Left lobe of liver (tissue), 2 donors: Measurements from ENCODE around the gene CIB4. TPM values are rescaled to one million over a fixed set of nuclear protein-coding genes. Genes with fewer than 3 reads are reported as not detected.

Source experiments
- ATAC-seq: fragments of 200-7000 bp; cut with Tn5 transposase; one replicate; pipeline ENCODE4 v1.9.1; 2020; ENCODE audit warnings: mild to moderate bottlenecking, moderate library complexity
- DNase-seq: peaks from one replicate; pipeline ENCODE4 v3.0.0-alpha.2; 2020; ENCODE audit warnings: low spot score
- total RNA-seq: library from RNA; stranded (reverse); gene quantifications from one replicate; pipeline ENCODE4 v1.2.1, GENCODE V29; 2021
- donor health status: DM: no; HTN: no; CAD: no; lungs with moderate emphysema.
- donor health status: DM: no; HTN: yes; CAD: no.

The CIB4 gene
- total RNA-seq, 1 donor from 2014 or later = not detected

DNA sequence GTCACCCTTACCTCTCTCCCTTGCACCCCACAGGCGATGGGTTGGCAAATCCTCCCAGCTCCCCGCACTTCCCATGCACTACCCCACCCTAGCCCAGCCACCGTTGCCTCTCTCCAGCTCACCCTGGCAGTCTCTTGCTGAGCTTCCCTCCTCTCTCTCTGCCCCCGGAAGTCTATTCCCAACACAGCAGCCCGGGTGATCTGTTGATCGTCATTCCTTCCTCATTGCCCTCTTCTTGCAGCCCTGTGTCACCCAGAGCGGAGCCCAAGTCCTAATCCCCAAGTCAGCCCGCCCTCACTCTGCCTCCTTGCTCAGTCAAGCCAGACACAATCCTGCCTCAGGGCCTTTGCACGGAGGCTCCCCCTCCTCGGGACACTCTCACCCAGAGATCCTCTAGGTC, 55.2 kb downstream of the CIB4 start:
- ATAC-seq (no peak), DNase-seq (no peak)

DNA sequence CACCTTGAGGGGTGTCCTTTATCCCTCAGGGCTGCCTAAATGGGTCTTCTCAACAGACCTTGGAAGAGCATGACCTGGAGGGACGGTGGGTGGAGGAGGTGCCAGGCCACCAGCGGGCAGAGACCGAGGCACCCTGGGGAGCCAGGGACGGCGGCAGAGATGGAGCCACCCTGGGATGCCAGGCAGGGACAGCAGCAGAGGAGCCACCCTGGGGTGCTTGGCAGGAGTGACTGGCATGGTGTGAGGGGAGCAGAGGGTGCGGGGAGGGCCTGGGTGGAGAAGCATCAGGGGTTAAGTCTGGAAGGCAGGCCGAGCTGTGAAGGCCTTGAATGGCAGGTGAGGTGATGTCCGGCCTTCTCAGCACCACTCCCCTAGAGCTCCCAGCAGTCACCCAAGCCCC, 56.1 kb downstream of the CIB4 start:
- DNase-seq (no peak), ATAC-seq (no peak)

DNA sequence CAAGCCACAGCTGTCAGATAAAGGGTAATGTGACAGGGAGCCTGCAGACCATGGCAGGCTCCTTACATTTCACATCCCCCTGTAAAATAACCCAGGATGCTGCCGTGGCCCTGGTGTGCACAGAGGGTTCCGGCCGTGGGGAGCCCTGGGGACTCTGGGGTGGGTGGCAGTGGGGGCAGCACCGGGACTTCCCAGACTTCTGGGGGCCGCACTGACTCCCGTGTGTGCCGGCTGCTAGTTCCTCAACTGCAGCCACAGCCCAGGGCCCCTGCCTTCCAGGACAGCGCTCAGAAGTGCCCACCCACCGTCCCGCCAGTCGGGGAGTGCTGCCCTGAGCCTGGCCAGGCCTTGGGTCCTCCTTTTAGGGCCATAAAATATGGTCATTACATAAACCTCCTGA, 56.5 kb downstream of the CIB4 start:
- DNase-seq (no peak), ATAC-seq (no peak)

DNA sequence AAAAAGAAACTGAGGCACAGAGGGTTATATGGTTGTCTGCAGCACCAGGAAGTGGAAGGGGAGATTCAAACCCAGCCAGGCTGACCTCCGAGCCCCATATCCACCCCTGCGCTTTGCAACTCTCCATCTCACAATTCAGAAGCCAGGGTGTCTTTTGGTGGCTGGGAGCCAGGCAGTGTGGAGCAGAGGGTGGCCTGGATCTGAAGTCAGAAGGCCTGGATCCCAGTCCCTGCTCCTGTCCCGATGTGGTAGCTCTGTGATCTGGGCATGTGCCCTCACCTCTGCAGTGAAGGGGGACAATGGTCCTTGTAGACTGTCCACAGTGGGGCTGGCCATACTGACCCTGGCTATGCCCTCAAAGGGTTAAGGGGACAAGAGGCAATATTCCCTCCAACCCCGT, 57.0 kb downstream of the CIB4 start:
- no peak for ATAC-seq
- no peak for DNase-seq

DNA sequence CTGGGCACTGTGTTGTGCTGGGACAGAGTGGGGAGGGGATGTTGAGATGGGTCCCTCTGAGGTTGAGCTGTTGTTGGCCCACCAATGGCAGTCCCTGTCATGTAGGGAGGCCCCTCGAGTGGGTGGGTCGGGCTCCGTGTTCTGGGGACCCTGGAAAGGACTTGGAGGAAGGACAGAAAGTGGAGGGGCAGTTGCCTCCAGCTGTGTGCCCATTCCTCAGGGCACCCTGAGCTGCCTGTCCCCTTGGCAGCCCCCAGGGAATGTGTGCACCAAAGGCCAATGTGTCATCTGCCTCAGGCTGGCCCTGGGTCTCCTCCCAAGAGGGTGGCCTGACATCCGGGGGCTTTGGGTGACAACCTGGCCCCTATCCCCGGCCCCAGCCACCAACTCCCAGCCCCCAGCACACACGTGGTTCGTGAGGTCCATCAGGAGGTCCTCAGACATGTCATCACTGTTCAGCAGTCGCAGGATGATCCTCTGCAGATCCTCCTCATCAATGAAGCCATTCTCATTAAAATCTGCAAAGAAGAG, 57.7 kb downstream of the CIB4 start:
- ATAC-seq = no peak
- no peak for DNase-seq

DNA sequence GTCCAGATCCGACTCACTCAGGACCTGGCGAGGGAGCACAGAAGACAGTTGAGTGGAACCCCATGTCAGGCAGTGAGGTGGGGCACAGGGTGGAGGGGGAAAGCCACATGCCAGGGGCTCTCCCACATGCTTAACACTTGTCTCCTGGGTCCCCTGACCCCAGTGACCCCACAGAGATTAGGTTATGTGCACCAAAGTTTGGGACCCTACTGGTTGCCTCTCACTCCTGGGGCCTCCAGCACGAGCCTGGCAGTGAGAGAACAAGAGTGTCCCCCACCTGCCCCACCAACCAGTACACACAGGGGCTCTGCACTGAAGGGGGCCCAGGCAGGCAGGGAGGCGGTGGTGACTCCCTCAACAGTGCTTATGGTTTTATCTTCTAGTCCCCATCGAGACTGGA, 58.3 kb downstream of the CIB4 start:
- ATAC-seq (no peak), DNase-seq (no peak)

DNA sequence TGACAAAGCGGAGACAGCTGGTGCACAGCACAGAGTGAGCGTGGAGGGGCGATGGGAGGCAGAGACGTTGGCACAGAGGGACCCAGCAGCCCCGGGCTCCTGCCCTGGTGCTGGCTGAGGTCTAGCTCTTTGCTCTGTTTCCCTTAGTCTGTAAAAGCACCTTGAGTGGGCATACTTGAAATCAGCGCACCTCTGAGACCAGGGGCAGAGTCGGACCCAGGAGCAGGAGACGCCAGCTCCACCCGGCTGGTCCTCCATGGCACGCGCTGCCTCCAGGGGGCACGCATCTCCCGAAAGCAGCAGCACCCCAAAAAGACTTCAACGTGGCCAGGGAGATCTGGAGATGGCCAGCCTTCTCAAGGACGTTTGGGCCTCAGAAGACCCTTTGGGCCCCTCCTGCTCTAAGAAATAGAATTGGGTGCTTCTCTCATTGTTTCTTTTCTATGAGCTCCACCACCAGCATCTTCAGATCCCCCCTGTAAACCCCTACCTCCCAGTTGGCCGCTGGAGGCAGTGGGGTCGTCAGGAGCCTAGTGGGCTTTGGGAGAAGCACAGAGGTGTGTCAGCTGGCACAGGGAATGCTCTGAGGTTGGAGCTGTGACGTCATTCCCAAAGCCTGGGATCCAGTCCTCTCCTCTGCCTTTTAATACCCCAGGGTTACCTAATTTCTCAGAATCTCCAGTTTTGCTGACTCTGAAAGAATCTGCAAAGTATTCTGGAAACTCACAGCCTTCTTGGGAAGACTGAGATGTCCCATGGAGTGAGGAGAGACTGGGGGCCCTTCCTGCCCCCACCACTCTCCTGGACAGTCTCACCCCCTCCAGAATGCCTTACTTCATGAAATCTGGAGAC, 58.9 kb downstream of the CIB4 start:
- no peak for DNase-seq
- ATAC-seq = no peak

DNA sequence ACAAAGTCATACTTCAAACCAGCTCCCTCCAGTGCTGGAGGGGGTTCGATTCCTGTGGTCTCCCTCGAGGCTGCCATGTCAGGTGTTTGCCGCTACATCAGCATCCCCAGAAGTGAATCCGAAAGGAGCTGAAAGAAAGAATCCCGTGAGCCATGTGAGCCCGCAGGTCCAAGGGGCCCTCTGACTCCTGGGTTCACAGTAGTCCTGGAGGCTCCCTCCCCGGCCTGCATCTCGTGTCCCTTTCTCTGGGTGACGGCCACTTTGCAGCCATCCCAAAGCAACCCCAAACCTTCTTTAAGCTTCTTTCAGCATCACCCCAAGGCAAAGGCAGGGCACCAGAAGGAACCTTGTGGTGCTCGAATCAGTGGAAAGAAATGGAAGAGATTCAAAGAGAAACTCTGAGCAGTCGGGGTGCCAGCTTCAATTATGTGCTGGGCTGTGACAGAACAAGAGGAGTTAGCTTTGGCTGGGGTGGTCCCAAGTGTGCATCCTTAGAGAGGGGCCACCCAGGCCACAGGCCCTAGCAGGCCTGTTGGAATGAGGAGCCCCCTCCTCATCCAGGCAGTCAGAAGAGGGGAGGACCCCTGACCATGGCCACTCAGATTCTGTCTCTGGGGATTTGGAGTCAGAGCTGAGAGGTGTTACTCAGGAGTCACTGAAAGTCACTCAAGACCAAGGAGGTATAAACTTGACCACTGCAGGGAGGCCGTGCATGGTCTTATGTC, 59.7 kb downstream of the CIB4 start:
- ATAC-seq (no peak), DNase-seq (no peak)

DNA sequence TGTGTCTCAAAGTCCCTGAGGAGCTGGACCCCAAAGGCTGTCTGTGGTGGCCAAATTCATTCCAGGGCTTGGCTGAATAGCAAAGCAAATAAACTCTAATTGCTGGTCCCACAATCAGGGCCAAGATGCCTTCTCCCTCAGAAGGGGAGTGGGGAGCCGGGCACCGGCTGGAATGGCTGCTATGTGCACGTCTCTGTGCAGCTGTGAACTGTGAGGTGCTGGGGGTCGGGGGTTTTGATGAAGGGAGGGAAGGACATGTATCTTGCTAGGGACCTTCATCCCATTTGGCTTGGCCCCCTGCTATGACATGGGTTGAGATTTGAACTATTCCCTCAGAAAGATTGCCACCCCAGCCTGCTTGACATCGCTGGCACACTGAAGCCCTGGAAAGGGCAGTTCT, 60.4 kb downstream of the CIB4 start:
- ATAC-seq (no peak), DNase-seq (no peak)

DNA sequence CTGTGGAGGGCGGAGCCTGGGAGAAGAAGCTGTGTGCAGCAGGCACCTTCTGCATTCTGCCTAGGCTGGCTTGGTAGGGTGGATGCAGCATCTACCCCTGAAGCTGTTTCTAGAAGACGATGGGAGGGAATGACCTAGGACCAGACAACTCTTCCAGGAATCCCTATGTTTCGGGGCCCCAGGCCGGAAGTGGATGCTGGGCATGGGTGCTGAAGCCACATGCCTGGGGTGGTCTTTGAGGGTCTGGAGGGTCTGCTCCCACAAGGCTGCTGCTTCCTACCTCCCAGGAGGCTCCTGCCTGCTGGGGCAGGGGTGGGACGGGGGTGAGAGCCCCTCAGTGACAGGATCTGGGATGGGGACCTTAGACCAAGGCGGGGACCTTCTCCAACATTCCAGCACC, 61.0 kb downstream of the CIB4 start:
- no peak for DNase-seq
- ATAC-seq = no peak

DNA sequence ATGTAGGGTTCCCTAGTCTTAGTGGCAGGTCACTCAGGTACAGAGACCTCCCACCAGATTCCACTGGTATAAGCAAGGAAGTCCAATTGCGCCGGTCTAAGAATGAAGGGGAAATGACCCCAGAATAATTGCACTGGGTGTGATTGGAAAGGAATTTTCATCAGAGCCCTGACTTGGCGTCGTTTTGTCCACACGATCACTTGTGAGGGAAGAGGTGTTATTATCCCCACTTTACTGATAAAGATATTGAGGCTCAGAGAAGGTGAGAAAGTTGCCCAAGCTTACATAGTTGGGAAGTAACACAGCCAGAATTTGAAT, 61.5 kb downstream of the CIB4 start:
- DNase-seq (no peak), ATAC-seq (no peak)

DNA sequence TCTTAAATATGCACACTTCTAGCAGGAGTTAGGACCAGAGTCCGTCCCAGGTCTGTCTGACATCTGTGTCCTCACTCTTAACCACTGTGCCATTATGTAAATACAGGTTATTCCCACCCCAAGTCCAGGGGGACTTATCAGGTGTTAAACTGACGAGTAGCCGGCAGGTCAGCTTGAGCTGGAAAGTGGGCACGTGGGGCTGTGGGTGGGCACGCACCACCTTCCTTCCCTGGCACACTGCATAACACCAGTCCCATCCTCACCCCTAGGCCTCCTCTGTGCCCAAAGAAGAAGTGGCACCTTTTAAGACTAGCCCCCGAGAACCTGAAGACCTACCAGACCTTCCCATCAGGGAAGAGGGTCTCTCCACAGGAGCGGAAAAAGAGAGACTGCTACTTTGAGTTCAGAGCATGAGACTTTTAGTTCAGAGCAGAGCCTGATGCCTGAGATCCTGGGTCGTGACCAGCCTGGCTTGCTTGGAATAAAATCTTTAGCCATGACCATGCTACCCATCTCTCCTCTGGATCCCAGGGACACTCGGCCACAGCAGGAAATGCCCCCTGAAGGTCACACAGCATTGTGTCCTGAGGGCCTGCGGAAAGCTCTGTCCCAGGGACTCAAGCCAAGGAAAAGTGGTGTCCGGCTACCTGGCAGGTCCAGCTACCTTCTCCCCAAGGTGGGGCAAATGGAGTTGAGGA, 62.0 kb downstream of the CIB4 start:
- ATAC-seq (no peak), DNase-seq (no peak)

DNA sequence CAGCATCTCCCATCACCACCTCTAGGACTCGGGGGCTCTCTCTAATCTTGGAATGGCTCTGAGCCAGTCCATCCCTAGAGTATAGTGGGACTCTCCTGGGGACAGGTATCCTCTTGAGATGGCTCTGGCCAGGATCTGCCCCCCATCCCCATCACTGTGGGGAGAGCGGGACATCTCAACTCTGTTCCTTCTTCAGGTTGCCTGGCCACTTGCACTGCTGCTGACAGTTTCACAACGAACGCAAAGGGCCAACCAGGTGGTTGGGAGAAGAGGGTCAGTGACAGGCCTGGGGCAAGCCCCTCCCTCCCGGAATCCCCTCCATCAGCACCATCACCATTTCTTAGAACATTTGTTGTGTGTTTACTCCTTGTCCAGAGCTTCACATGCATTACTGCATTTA, 62.6 kb downstream of the CIB4 start:
- DNase-seq (no peak), ATAC-seq (no peak)

DNA sequence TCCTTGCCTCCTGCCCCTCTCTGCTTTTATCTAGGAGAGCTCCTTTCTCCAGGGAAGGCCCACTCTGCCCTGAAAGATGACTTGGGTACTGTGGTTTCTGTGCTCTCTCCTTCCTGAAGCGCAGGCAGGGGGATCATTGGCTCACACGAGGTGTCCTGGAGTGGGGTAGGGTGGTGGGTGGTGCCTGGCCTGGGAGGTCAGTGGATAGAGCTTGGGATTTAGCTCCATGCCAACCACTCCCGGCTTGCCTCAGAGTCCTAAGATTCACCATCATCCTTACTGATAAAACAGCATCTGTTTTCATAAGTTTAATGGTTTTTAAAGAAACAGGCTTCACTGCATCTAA, 63.1 kb downstream of the CIB4 start:
- ATAC-seq (no peak), DNase-seq (no peak)

DNA sequence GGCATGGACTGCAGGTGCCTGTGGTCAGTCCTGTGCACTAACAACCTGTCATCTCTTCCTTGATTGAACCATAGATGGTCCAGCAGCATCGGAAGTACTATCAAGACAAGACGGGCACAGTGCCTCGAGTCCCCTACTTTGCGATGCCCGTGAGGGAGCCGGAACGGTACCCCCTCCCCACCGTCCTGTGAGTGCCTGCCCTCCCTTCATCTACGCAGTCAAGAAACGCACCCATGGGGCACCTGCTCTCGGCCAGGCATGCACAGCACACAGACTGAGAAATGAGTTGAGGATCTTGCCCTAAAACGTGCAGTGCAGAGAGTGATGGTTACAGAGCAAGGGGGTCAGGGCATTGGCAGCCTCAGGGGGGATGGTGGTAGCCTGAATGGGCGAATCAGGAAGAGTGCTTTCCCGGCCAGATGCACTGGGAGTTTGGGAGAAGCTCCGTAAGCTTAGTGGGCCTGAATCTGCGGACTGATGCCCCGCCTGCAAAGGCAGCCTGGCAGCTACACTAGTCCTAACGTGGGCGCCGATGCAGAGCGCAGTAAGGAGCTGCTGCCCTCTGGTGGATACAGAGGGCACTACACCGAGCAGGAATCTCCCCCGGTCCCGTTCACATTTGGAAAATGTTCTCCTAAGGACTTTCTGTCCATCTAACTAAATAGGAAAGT, 63.6 kb downstream of the CIB4 start:
- ATAC-seq = peak; percentile 97
- peak; percentile 61 for DNase-seq

DNA sequence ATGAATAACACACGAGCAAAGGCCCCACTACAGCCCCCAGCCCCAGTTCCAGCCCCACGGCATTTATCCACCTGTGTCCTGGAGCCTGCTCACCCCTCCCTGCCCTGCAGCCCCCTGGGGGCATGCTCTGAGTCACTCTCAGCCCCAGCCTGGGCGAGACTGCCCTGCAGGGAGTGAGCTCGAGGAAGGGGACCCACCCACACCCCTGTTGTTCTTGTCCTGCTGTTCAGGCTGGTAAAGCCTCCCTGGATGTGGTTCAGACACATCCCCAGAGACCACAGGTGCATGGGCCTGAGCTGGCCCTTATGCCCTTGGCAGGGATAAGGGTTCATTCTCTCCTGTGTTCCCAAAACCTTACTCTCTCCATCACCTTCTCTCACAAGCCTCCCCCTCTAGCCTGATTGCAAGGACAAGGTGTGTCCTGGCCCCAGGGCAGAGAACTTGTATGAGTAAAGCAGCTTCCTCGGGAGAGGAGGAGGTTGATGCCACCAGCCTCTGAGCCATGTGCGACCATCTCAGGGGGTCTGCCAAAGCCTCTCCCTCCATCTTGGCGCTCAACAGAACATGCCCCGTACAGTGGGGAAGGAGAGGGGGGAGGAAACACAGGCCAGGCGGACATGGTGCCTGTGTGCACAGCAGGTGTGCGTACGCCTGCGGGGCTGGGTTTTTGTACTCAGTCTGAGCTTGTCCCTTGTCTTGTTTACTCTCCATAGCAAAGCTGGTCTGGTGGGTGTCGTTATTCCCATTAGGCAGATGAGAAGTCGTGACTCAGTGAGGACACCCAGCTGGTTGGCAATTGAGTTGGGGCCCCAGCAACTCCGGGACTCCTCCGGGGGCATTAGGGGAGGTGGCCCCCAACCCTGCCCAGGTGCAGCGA, 64.4 kb downstream of the CIB4 start:
- ATAC-seq (no peak), DNase-seq (no peak)

DNA sequence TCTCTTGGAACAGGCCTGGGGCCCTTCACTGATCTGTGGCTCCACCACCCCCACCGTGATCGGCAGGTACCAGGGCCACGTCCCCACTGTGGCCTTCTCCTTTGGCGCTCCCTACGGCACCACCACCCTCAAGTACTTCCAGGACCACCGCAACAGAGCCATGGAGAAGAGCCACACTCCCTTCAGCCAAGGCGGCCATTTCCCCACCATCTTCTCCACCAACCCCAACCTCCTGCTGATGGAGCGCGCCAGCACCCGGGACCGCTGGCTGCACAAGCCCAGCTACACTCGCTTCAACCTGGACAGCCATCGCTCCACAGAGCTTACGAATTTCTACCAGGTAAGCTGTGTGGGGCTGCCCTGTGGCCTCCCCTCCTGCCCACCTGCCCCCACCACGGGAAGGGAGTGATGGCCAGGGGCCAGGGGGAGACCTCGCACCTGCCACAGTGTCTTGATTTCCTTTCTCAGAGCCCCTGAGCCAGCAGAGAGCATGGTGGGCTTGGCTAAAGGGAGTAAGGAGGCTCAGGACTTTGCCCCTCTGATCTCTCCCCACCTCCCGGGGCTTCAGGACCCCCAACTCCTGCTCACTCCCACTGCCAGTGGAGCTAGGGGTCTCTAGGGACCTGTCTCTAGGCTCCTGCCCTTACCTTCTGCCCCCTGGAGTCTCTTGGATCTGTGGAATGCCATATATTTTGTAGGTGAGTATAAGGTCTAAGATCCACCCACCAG, 65.2 kb downstream of the CIB4 start:
- ATAC-seq = no peak
- DNase-seq = no peak

DNA sequence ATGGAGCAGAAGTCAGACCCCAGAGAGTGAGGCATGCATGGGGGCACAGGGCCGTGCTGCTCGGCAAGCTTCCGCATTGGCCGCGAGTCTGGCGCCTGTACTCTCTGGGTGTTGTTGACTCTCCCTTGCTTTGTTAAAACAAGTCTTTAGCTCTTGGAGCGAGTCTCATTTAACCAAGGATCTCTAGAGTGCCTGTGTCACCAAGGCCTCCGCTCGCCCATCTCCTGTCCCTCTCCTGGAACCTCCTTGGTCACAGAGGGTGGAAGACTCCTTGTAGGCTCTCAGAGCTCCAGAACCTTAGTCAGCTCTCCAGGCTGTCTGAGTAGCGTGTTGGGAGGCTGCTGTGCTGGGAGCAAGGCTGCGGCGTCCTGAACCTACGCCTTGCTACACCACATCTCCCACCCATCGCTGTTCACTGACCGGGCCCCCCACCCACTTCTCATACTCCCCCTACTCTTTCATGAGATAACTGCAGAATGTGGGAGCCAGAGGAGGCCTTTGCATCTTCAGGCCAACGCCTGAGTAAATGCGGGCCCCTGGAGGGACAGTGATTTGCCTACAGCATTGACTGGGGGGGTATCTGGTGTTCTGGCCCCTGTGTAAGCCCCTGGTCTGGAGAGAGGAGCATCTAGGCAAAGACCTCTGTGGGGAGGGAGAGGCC, 66.1 kb downstream of the CIB4 start:
- ATAC-seq (no peak), DNase-seq (no peak)
